Measurements from ENCODE around the gene RNF212.

The RNF212 gene

GRCh38 chr4:1105067-1105466, 8.3 kb downstream of the RNF212 start:
- TF ChIP-seq CTCF (conservative IDR thresholded peaks at IDR 0.05) = no peak
- H3K27ac ChIP-seq = no peak overlapping the region

- H3K27ac ChIP-seq = no peak overlapping the region
- TF ChIP-seq CTCF (conservative IDR thresholded peaks at IDR 0.05) = no peak
Observed at GRCh38 chr4:1104647-1105046, 8.7 kb downstream of the RNF212 start.

GRCh38 chr4:1099684-1100335, 13.6 kb downstream of the RNF212 start:
- H3K27ac ChIP-seq = no peak overlapping the region
- no peak for TF ChIP-seq CTCF (conservative IDR thresholded peaks at IDR 0.05)

- TF ChIP-seq CTCF (conservative IDR thresholded peaks at IDR 0.05) = no peak
- H3K27ac ChIP-seq = no peak overlapping the region
Observed at GRCh38 chr4:1099270-1099669, 14.1 kb downstream of the RNF212 start.

- TF ChIP-seq CTCF (conservative IDR thresholded peaks at IDR 0.05) = no peak
- H3K27ac ChIP-seq = no peak overlapping the region
Observed at GRCh38 chr4:1098311-1098925, 14.9 kb downstream of the RNF212 start.

- no peak for TF ChIP-seq CTCF (conservative IDR thresholded peaks at IDR 0.05)
Observed at GRCh38 chr4:1097553-1097952, 15.8 kb downstream of the RNF212 start.

GRCh38 chr4:1096841-1097240, 16.5 kb downstream of the RNF212 start:
- no peak for TF ChIP-seq CTCF (conservative IDR thresholded peaks at IDR 0.05)
- no peak overlapping the region for H3K27ac ChIP-seq

More at GRCh38 chr4:1097553-1097952, 15.8 kb downstream of the RNF212 start:
- no peak overlapping the region for H3K27ac ChIP-seq

Data from VCaP (cell line).